GM18951 (cell line): ENCODE measurements around the gene ZNF823.

Experiments
- POLR2A ChIP-seq: IDR thresholded peaks from 4 replicates; pipeline ENCODE4 v1.6.1; 2011; ENCODE audit warnings: mild to moderate bottlenecking; ENCODE audit not compliant: insufficient read length, insufficient read depth; ENCODE audit errors: extremely low read depth
- in situ Hi-C: fragments of 300-500 bp; cut with MboI; formaldehyde crosslinking; loops from one replicate; pipeline ENCODE4 v1.12.0; 2022; ENCODE audit warnings: low sequenced_read_pairs, mixed read lengths, inconsistent platforms; ENCODE audit not compliant: unreplicated experiment

ZNF823 gene

DNA sequence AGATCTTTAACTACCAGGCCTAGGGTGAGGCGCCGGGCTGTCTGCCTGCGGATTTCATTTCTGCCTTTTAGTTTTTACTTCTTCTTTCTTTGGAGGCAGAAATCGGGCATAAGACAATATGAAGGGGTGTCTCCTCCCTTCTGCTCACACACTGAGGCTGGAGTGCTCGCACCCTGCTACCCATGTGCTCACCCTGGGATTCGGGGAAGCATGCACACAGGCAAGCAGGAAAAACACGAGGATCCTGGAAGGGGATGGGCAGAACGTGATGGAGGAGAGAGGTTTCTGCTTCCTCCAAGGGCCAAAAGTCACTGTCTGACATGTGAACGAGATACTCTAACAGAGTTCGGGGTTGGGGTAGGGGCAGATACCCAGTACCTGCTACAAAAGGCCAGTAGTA, 28.4 kb downstream of the ZNF823 start:
- in situ Hi-C loops = no loop called here
- no peak for TF ChIP-seq POLR2A

DNA sequence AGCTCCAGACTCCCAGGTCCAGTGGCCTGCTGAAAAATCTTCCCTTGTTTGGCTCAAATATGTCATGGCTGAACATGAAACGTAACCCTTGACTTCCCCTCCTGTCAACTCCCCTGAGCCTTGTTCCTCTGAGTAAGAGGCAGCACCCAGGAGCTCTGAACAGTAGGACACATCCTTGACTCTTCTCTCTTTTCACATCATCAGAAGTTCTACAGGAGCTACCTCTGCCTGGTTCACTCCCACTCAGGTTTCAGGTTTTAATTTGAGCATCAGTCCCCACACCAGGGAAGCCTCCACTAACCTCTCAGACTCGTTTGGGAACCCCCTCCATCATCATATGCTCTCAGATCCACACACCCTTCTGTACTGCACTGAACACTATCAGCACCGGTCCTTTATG, 30.3 kb downstream of the ZNF823 start:
- TF ChIP-seq POLR2A = no peak
- in situ Hi-C loops = no loop called here

DNA sequence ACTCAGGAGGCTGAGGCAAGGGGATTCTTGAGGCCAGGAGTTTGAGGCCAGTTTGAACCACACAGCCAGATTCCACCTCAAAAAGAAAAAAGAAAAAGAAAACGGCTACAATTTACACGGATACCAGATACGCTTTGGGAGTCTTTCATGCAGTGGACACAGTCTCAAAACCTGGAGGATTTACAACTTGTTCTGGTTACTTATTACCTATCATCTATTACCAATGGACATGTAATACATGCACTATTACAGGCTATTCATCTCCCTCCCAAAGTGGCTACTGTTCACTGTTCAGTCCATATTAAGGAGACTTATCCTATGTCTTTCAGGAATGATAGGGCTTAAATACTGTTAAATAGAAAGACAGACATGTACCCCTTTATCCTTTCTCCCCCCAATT, 33.3 kb downstream of the ZNF823 start:
- in situ Hi-C loops = no loop called here
- no peak for TF ChIP-seq POLR2A

DNA sequence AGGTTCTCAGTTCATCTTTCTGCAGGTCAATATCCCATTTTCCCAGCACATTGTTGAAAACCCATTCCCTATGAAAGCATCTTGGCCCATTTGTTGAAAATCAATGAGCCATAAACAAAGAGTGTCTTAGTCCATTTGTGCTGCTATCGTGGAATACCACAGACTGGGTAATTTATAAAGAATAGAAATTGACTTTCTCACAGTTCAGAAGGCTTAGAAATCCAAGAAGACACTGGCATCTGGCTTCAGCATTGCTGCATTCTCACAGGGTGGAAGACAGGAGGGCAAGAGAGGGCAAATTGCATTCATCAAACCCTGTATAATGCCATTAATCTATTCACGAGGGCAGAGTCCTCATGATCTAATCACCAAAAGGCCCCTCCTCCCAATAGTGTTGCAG, 34.1 kb downstream of the ZNF823 start:
- TF ChIP-seq POLR2A = no peak
- in situ Hi-C loops = no loop called here

DNA sequence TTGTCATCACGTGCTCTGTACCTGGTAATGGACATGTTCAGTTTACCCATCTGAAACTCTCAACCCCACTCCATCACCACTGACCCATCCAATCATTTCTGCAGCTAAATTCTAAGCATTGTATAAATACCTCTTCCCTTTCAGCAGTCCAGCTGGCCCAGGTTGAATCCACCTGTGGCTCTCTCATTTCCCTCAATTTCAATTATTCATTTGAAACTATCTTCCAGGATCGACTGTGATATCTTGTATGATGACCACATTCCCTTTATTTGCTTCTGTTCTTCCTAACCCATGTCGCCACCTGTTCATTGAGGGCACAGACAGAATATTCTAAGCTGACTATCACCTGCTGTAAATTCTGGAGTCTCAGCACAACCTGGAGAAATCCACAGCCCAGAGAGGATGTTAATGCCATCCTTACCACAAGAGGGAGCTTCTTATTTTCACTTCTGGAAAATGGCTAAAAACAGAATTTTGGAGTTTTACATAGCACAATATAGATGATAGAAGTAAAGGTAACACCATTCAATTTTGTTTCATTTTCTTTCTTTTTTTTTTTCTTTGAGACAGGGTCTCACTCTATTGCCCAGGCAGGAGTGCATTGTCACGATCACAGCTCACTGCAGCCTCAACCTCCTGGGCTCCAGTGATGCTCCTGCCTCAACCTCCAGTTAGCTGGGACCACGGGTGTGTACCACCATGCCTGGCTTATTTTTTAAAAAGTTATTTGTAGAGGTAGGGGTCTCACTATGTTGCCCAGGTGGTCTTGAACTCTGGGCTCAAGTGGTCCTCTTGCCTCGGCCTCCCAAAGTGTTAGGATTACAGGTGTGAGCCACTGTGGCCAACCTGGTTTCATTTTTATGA, 38.6 kb downstream of the ZNF823 start:
- no peak for TF ChIP-seq POLR2A
- in situ Hi-C loops = no loop called here

DNA sequence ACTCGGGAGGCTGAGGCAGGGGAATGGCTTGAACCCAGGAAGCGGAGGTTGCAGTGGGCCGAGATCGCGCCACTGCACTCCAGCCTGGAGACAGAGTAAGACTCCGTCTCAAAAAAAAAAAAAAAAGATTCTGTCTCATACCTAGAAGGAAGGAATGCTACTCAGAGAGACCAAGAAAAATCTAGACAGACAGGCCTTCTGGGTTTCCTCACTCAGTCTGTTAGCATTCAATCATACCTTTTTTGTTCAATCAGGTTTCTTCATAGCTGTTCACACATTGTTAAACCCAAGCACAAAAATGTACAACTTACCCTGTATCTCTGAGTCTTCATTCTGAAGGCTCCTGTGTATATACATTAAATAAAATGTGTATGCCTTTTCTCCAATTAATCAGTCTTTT, 40.5 kb downstream of the ZNF823 start:
- in situ Hi-C loops = no loop called here
- no peak for TF ChIP-seq POLR2A

DNA sequence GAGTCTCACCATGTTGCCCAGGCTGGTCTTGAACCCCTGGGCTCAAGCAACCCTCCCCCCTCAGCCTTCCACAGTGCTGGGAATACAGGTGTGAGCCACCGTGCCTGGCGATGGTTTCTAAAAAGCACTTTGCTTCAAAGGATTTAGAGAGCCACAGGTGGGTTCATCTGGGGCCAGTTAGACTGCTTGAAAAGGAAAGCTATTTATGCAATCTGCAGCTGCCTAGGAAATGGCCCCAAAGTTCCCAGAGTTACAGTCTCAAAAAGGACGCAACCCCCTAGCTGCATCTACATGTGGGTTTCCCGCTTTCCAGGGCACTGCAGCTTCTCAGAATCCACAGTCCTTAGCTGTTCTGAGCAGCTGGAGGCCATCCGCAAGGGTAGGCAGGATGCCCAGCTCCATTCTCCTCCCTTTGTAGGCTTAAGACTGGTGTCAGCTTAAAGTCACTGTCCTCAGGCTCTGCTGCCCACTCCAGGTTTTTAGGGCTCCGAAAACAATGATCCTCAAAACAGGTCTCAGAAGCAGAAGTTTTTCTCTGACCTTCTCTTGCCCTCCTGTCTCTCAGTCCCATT, 41.4 kb downstream of the ZNF823 start:
- TF ChIP-seq POLR2A = no peak
- in situ Hi-C loops = no loop called here

DNA sequence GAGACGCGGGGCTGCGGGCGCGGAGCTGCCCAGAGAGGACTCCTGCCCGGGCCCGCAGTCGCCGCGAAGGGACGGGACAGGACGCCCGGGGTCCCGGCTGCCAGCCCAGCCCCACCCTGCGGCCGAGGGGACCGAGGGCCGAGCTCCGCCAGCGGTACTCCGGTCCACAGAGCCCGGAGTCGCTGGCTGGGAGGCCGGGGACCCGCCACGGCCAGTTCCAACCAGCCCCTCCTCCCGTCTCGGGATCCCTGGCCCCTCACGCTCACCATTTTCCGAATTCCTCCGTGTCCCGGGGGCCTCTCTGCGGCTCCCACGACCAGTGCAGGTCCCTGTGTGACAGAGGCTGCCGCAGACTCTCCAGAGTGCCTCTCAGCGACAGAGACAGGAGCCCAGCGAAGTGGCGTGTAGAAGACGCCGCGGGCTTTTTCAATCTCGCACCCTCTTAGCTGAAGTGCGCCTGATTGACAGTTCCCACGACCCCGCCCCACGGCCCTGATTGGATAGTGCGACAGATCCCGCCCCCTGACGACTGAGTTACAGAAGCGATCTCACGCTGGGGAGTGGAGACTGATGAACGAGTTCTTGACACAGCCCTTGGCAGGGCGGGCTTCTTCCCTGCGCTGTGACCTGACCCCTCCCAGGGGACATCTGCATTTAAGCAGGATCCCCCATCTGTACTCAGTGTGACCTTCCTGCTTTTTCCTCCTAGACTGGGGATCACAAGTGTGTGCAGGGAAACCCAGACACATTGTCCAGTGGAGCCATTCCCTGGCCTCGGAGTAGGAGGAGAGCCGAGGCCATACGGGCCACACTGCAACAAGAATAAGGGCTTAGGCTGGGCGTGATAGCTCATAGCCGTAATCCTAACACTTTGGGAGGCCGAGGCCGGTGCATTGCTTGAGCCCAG, 44.0 kb downstream of the ZNF823 start:
- in situ Hi-C loops = no loop called here
- peak; percentile 89 for TF ChIP-seq POLR2A

DNA sequence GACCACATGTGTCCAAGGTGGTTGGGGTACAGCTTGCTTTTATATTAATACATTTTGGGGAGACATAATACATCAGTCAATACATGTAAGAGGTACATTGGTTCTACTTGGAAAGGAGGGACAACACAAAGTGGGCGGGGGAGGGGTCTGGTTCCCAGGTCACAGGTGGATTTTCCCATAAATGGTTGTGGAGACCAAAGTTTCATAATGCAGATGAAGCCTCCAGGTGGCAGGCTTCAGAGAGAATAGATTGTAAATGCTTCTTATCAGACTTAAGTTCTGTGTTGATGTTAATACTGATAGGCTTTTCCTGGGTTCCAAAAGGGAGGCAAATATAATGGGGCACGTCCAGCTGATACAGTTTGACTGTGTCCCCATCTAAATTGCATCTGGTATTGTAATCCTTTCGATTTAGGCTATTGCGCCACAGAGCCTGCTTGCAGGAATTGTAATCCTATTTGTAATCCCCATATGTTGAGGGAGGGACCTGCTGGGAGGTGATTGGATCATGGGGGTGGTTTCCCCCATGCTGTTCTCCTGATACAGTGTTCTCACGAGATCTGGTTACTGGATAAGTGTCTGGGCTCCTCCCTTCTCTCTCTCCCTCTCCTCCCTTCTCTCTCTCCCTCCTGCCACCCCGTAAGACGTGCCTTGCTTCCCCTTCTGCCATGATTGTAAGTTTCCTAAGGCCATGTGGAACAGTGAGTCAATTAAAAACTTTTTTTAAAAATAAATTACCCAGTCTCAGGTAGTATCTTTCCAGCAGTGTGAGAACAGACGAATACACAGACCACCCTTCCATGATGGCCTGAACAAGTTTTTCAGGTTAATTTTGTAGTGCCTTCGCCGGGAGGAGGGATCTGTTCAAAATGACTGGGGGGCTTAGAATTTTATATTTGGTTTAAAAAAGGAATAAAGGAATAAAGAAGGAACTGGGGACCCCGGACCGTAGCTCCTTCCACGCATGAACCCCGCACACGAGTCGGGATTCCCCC, 44.9 kb downstream of the ZNF823 start:
- no peak for TF ChIP-seq POLR2A
- in situ Hi-C loops = no loop called here

DNA sequence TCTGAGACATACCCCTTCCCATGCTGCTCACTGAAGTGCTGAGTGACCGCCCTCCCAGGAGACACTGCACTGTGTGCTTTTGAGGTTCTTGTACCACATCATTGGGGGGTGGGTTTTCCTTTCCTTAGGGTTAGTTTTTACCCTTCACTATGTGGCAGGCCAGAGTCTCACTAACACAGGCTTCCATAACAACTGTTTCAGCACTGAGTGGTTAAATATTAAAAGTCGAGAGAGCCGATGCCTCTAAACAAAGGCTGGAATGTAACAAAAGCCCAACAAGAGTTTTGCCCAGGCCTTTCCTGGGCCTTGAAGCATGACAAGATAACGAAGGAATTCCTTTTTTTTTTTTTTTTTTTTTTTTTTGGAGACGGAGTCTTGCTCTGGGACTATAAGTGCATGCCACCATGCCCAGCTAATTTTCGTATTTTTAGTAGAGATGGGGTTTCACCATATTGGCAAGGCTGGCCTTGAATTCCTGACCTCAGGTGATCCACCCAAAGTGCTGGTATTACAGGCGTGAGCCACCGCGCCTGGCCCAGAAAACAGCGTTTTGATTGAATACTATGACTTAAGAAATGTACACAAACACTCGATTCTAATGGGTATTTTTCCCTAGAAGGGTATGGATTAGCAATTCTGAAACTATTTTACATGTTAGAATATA, 46.5 kb downstream of the ZNF823 start:
- in situ Hi-C loops = no loop called here
- TF ChIP-seq POLR2A = no peak

DNA sequence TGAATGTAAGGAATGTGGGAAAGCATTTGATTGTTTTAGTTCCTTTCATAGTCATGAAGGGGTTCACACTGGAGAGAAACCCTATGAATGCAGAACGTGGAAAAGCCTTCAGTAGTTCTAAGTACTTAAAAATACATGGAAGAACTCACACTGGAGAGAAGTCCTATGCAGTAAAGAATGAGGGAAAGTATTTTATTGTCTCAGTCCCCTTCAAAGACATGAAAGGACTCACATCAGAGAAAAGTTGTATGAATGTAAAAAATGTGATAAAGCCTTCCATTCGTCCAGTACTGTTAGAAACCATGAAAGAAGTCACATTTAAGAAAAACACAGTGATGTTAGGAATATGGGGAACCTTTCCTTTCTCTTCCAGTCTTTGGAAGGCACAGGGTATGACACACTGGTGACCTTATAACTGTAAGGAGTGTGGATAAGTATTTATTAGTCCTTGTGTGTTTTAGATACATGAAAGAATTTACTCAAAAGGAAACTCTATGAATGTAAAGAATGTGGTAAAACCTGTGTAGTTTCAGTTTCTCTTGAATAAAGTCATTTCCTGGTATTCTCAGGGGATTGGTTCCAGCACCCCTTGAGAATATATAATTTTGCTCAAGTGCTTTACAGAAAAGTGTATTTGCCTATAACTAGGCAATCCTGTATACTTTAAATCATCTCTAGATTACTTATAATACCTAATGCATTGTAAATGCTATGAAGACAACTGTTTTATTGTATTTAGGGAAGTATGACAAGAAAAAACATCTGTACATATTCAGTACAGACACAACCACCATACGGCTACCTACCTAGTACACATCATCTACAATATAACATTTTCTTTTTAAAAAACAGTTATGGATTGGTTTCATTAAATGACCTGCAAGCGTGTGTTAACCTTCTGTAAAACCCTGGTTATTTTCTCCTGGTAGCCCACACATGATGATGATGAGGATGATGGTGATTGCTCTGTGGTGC, 52.8 kb downstream of the ZNF823 start:
- TF ChIP-seq POLR2A = no peak
- in situ Hi-C loops = no loop called here

DNA sequence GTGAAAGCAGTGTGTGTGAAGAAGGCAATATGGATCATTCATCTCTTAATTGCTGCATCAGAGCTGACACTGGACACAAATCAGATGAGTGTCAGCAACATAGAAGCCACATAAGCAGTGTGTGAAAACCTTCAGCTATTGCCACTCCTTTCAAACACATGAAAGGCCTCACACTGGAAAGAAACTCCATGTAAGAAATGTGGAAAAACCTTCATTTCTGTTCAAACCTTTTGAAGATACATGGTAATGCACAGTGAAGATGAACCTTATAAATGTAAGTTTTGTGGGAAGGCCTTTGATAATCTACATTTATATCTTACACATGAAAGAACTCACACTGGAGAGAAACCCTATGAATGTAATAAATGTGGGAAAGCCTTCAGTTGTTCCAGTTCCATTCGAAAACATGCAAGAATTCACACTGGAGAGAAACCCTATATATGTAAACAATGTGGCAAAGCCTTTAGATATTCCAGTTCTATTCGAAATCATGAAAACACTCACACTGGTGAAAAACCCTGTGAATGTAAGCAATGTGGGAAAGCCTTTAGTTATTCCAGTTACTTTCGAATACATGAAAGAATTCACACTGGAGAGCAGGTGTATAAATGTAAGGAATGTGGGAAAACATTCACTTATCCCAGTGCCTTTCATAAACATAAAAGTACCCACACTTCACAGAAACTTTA, 53.6 kb downstream of the ZNF823 start:
- in situ Hi-C loops = no loop called here

More for the DNA sequence above, 53.6 kb downstream of the ZNF823 start:
- TF ChIP-seq POLR2A = no peak
